Prostate gland (tissue), 2 donors: ENCODE data around the gene TRAF1. TPM values are rescaled to one million over a fixed set of nuclear protein-coding genes. Genes with fewer than 3 reads are reported as not detected.

Experiments
- DNase-seq: peaks from one replicate; pipeline ENCODE4 v3.0.0-alpha.2; 2019; ENCODE audit warnings: low spot score
- H3K27ac ChIP-seq, 2 donors: fragments of 200-600 bp; sonication (generic); 2 replicates each; pipeline ENCODE4 v1.5.1; 2017 to 2019
- H3K27me3 ChIP-seq: fragments of 200-600 bp; sonication (generic); replicated peaks from 2 replicates; pipeline ENCODE4 v1.5.1; 2019; ENCODE audit not compliant: insufficient read depth
- H3K36me3 ChIP-seq, 2 donors: fragments of 200-600 bp; sonication (generic); 1 replicate in 1 of 2; 2 replicates in 1 of 2; pipeline versions ENCODE4 v1.5.1 to v1.8.1; 2017 to 2019
- H3K4me1 ChIP-seq: fragments of 200-600 bp; sonication (generic); replicated peaks from 2 replicates; pipeline ENCODE4 v1.5.1; 2019
- H3K4me3 ChIP-seq, 2 donors: fragments of 200-600 bp; sonication (generic); 2 replicates each; pipeline ENCODE4 v1.5.1; 2017 to 2019
- H3K9me3 ChIP-seq: fragments of 200-600 bp; sonication (generic); 2 replicates; pipeline ENCODE4 v1.5.1; 2017
- CTCF ChIP-seq, 4 experiments: fragments of 200-600 bp in 2 of 4; fragments of 450-650 bp in 2 of 4; sonication (generic) in 2 of 4; IDR thresholded peaks; 1 replicate in 3 of 4; 2 replicates in 1 of 4; pipeline ENCODE4 v1.5.1; 2016 to 2019; ENCODE audit warnings: antibody characterized with exemption in 4 of 4, mild to moderate bottlenecking in 2 of 4, moderate library complexity in 2 of 4
- POLR2A ChIP-seq: fragments of 450-650 bp; IDR thresholded peaks from one replicate; pipeline ENCODE4 v1.6.1; 2016; ENCODE audit warnings: antibody characterized with exemption, mild to moderate bottlenecking
- POLR2AphosphoS5 ChIP-seq: sonication (generic); formaldehyde crosslinking; IDR thresholded peaks from one replicate; pipeline ENCODE4 v1.6.1; 2017; ENCODE audit warnings: antibody characterized with exemption
- WGBS: methylation state at CpG from one replicate; pipeline ENCODE4 v1.1.5; 2018; 5-methylcytosine and 5-hydroxymethylcytosine counted together
- intact Hi-C: fragments of 100-400 bp; cut with DNase I; formaldehyde crosslinking; loops from one replicate; pipeline ENCODE4 v1.14.2; 2022
- total RNA-seq, 2 donors: library from RNA; depleted of rRNA; stranded (reverse); fragments of >200 nt; gene quantifications; one replicate each; pipeline ENCODE4 v1.1.0, GENCODE V29; 2016

TRAF1 gene
- total RNA-seq, 2 donors from 2014 or later, result 3.1 to 6.9 TPM

DNA sequence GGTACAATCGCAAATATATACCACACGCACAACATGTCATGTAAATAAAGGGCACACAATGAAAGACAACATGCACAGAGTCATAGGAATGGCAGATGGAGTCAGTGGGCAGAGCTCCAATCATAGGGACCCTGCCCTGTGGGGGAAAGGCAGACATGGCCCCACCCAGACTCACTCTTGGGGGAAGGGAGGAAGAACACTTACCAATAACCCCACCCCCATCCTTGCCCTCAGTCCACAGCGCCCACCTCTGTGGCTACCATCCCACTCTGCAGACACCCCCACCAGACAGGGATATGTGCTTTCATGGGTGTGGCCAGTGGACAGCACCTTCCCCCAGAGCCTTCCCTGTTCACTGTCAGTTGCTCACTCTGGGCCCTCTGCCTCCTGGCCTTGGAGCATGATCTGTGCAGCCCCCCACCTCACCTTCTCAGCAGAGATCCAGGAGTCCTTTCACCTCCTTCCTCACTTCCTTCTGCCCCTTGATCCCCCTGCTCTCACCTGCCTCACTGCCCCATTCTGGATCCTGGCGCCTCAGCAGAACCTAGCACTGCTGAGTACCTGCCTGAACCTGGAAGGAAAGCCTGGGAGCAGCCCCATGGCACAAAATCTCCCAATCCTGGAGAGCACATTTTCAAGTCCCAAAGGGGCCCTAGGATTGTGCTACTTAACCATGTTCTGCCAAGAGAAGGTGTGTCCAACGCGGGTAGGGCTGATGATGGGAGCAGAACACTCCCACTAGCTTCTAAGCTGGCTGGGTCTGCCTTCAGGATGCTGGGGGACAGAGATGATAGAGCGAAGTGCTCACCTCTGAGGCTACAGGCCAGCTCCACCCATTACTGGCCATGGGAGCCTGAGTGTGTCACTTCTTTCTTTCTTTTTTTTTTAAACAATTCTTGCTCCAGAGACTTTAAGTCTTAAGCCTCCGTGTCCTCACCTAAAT, 48.1 kb downstream of the TRAF1 start:
- intact Hi-C loops, result loop anchor here (5.0 to 10.0 kb wide), 2 partner anchors 124 to 194 kb away; partner anchors contain the start of gene CNTRL
- Histone ChIP-seq H3K27me3 (no peaks in the 10 kb centered on the region), H3K27ac (peak overlapping the region in 1 of 2 donors; percentile 91), H3K9me3 (no peaks in the 10 kb centered on the region), H3K4me1 (no peaks in the 10 kb centered on the region), H3K36me3 (no peaks in the 10 kb centered on the region), H3K4me3 (no peak overlapping the region)
- no peak for DNase-seq
- WGBS, result 78% methylated on average over 8 of the region's 8 CpGs
- no peak for TF ChIP-seq CTCF (IDR thresholded peaks at IDR 0.05)
- no peak for TF ChIP-seq POLR2AphosphoS5
- no peak for TF ChIP-seq POLR2A

DNA sequence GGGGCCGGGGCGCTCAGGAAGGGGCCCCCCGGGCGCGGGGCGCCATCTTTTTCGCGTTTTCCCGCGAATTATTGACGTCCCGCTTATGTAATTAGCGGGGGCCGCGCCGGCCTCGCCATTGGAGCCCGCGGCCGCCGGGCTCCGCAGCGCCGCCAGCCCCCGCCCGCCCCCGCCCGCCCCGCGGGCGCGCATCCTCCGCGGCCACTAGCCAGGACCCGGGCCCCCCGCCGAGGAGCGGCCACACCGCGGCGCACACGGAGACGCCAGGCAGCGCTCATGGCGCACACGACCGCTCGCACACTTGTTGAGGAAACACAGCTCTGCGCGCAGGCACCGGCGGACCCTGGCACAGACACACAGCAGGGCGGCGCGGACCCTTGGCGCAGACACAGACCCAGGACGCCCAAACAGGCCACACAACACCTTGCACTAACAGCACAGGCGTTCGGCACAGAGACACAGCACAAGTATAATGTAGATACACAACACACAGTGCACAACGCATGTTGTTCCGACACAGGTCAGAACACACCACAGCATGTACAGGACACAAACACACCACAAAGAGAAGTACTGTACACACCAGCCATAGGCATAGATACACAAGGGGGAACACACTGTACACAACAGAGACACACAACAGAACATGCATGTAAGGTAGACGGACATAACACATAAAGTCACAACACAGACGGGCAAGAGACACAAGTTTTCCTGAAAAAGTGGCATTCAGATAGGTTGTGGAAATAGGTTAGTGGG, 49.1 kb downstream of the TRAF1 start:
- no peaks in the 10 kb centered on the region for H3K4me1 ChIP-seq
- H3K9me3 ChIP-seq, result no peaks in the 10 kb centered on the region
- no peaks in the 10 kb centered on the region for H3K36me3 ChIP-seq
- TF ChIP-seq CTCF (IDR thresholded peaks at IDR 0.05), result peak in 1 of 4 experiments; percentile 19
- peak; percentile 6 for TF ChIP-seq POLR2AphosphoS5
- TF ChIP-seq POLR2A, result peak; percentile 13
- no peaks in the 10 kb centered on the region for H3K27me3 ChIP-seq
- peak; percentile 32 for DNase-seq
- peak overlapping the region; percentile 91 to 92 for H3K27ac ChIP-seq
- 2% methylated on average over 44 of the region's 63 CpGs for WGBS
- intact Hi-C loops, result loop anchor here (2.0 to 10.0 kb wide), 3 partner anchors 59 to 195 kb away; partner anchors contain the start of gene CNTRL
- H3K4me3 ChIP-seq, result peak overlapping the region; percentile 52 to 63

DNA sequence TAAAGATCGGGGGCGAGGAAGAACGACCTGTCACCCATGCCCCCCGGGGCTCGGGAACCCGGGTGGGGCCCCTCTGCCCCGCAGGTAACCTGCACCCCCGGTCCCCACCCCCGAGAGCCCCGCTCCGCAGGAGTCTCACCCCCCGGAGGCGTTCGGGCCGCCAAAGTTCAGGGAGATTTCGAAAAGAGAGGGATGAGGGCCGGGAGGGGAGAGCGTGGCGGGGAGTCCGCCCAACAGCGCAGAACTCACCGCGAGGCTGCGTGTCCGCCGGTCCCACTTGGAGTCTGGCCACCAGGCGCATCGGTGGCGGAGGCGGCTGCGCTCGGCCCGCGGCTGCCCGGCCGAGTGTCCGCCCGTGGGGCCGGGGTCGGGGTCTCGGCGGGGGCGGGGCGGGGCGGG, 49.8 kb downstream of the TRAF1 start, which contains the start of gene PHF19:
Gene PHF19, minus strand, starts transcription at position 347 of the 399 bp plus-strand sequence. CDS start 2,447 bp downstream, outside the sequence.
- H3K9me3 ChIP-seq, result no peaks in the 10 kb centered on the region
- no peaks in the 10 kb centered on the region for H3K27me3 ChIP-seq
- DNase-seq, result no peak
- no peak for TF ChIP-seq POLR2A
- no peak for TF ChIP-seq CTCF (IDR thresholded peaks at IDR 0.05)
- no peak for TF ChIP-seq POLR2AphosphoS5
- H3K4me1 ChIP-seq, result no peaks in the 10 kb centered on the region
- peak within 1 kb of the TSS; percentile 91 to 92 for H3K27ac ChIP-seq
- H3K36me3 ChIP-seq, result no peaks in the 10 kb centered on the region
- intact Hi-C loops, result loop anchor here (2.0 to 10.0 kb wide), 3 partner anchors 60 to 195 kb away; partner anchors contain the start of gene CNTRL
- H3K4me3 ChIP-seq, result peak within 1 kb of the TSS; percentile 52 to 63
- WGBS, result 0% methylated on average over 33 of the region's 45 CpGs

DNA sequence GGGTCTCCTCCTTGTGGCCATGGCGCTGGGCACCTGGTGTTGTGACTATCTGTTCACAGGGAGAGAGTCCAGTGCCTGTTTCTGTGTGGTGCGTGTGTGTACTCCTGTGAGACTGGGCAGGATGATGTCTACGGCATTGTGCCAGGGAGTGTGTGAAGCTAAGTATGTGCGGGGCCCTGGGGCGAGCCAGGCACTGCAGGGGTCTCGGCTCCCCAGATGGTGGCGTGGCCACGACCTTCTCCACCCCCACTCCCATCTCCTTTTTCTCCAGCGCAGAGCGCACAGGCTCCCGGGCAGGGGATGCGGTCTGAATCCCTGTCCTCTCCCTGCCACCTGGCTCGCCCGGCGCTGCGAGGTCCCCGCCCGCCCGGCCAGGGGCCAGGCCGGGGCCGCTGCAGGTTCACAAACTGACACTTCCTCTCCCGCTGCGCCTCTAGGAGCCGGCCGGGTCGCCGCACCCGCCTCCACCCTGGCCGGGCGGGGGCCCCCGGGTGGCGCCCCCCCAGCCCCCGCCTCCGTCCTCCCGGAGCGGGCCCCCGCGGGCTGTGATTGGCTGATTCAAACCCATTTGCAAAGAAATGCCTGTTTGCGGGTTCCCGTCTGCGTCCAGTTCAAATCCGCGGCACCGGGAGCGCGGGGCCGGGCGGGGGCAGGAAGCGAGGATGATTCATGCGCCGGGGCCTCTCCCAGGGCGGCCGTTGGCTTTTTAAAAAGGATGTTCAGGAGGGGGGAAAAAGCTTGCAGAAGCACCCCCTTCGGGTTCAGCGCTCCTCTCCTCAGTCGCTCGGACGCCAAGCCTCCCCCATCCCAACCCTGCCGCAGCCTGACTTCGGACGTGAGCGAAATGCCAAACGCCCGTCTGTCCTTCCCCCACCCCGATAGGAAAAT, 50.4 kb downstream of the TRAF1 start:
- Histone ChIP-seq H3K4me3 (peak overlapping the region; percentile 52 to 63), H3K27me3 (no peaks in the 10 kb centered on the region), H3K9me3 (no peaks in the 10 kb centered on the region), H3K27ac (peak overlapping the region; percentile 91 to 92), H3K36me3 (no peaks in the 10 kb centered on the region), H3K4me1 (no peaks in the 10 kb centered on the region)
- intact Hi-C loops, result loop anchor here (2.0 to 10.0 kb wide), 3 partner anchors 61 to 196 kb away; partner anchors contain the start of gene CNTRL
- 2% methylated on average over 61 of the region's 65 CpGs for WGBS
- peak in 2 of 4 experiments; percentile 2 to 13 for TF ChIP-seq CTCF (IDR thresholded peaks at IDR 0.05)
- peak; percentile 36 for TF ChIP-seq POLR2A
- peak; percentile 61 for TF ChIP-seq POLR2AphosphoS5
- DNase-seq, result peak; percentile 64
